DND-41 (cell line): ENCODE measurements around the gene GTF2F1.

Experiments
- EZH2 ChIP-seq: IDR thresholded peaks from 3 replicates; pipeline ENCODE4 v1.6.1; 2012; ENCODE audit warnings: borderline replicate concordance, low read depth, mild to moderate bottlenecking, moderate library complexity, low read length, inconsistent platforms; ENCODE audit not compliant: severe bottlenecking
- TF ChIP-seq, protein P1 (sequence below): IDR thresholded peaks from 2 replicates; pipeline ENCODE4 v1.5.1; 2012; ENCODE audit warnings: borderline replicate concordance, low read length, moderate library complexity, mild to moderate bottlenecking; ENCODE audit not compliant: poor library complexity, severe bottlenecking; ENCODE audit errors: extremely low read depth

- TF ChIP-seq, protein P1, sequence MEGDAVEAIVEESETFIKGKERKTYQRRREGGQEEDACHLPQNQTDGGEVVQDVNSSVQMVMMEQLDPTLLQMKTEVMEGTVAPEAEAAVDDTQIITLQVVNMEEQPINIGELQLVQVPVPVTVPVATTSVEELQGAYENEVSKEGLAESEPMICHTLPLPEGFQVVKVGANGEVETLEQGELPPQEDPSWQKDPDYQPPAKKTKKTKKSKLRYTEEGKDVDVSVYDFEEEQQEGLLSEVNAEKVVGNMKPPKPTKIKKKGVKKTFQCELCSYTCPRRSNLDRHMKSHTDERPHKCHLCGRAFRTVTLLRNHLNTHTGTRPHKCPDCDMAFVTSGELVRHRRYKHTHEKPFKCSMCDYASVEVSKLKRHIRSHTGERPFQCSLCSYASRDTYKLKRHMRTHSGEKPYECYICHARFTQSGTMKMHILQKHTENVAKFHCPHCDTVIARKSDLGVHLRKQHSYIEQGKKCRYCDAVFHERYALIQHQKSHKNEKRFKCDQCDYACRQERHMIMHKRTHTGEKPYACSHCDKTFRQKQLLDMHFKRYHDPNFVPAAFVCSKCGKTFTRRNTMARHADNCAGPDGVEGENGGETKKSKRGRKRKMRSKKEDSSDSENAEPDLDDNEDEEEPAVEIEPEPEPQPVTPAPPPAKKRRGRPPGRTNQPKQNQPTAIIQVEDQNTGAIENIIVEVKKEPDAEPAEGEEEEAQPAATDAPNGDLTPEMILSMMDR = no peak
- TF ChIP-seq EZH2 = no peak
These were observed 20.3 kb downstream of the GTF2F1 start, which contains the start of gene ALKBH7 for GRCh38 chr19:6372594-6373095.
